HT-29 (cell line): ENCODE results near the gene CASP3. TPM values are rescaled to one million over a fixed set of nuclear protein-coding genes. Genes with fewer than 3 reads are reported as not detected.
"Not testable (repeated sequence)": the region's sequence is repeated elsewhere in the genome, so short reads cannot be mapped to it uniquely, and the experiment has no call there.

ENCODE experiments used
- DNase-seq: peaks from one replicate; pipeline ENCODE4 v3.0.0-alpha.2; 2015; ENCODE audit warnings: low spot score
- total RNA-seq: library from RNA; depleted of rRNA; stranded (reverse); fragments of >200 nt; shearing (Covaris generic); gene quantifications from 2 replicates; pipeline ENCODE4 v1.2.3, GENCODE V29; 2014

CASP3 gene
- total RNA-seq, 1 experiment from 2014 or later = 5.8 TPM

GRCh38 chr4:184664445-184665210 is 15.4 kb upstream of the CASP3 start:
- DNase-seq = no peak

DNA sequence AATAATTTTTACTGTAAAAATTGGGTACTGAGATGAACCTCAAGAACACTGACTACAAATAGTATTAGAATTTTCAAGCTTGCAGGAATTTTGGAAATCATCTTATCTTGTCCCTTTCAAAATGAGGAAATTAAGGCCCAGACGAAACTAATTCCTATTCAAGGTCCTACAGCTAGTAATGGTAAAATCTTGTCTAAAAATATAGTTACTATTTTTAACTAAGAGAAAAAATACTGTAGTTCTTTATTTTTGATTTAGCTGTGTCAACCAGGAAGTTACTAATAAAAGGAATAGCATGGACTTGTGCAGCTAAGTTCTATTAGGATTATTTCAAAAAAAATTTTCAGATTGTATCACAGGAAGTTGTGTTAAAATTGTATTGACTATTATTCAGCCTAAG is 13.0 kb upstream of the CASP3 start:
- DNase-seq = no peak

GRCh38 chr4:184660978-184661377 is 11.7 kb upstream of the CASP3 start:
- DNase-seq = no peak

DNA sequence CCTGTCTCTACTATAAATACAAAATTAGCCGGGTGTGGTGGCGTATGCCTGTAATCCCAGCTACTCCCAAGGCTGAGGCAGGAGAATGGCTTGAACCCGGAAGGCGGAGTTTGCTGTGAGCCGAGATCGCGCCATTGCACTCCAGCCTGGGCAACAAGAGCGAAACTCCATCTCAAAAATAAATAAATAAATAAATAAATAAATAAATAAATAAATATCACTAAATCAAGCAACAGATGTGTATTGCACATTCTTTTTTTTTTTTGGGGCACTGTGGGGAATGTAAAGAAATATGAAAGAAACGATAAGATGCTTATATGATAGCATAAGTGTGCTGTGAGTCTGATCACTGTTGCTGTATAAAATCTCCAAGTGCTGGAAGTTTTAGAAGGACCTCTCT is 8.6 kb upstream of the CASP3 start:
- DNase-seq = not testable (repeated sequence)

DNA sequence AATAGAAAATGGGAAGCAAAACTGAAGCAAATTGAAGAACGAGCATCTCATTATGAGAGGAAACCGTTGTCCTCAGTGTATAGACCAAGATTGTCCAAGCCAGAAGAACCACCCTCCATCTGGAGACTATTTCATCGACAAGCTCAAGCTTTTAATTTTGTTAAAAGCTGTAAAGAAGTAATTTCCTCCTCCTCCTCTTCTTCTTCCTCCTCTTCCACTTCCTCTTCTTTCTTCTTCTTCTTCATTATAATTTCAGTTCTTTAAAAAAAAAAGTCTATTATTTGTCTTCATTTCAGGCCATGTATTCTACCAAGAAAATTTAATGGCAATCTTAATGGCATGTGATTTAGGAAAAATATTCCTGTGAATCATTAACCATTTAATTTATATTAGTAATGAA is 7.9 kb upstream of the CASP3 start:
- no peak for DNase-seq

DNA sequence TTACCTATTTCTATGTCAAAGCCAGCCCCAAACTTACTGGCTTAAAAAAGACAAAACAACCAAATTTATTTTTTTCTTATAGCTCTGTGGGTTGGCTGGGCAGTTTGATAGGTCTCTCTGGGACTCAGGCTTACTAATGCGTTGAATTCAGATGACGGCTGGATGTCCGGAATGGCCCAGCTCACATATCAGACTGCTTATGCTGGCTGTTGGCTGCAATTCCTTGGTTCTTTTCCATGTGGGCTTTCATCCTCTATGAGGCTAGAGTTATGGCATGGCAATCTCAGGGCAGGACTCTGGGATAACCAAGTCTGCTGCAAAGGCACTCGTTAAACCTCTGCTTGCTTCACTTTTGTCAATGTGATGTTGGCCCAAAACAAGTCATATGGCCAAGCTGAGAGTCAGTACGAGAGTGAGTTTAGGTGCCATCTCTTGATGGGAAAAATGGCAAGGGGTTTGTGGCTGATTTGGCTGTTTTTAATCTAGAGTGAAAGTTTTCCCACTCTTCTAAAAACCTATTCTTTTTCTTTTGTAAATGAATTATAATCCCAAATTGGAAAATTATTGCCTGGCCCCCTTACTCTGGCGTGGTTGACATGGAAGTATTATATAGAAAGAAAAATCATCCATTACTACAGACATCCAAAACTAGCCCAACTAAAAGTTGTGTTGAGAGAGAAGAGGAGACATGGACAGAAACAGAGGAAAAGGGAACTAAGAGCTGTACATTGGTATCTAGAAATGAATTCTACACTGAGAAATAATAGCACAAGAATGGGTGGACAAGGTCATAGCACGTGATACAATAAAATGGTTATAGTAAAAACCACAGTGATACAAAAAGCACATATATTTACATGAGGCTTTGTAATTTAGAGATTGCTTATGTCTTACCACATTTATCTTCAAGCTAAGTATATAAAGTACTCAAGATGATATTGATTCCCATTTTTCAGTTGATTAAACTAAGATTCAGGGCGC is 6.9 kb upstream of the CASP3 start:
- no peak for DNase-seq

GRCh38 chr4:184653650-184654049 is 4.4 kb upstream of the CASP3 start:
- DNase-seq = no peak

- not testable (repeated sequence) for DNase-seq
These were observed 3.4 kb upstream of the CASP3 start for GRCh38 chr4:184652681-184653080.

DNA sequence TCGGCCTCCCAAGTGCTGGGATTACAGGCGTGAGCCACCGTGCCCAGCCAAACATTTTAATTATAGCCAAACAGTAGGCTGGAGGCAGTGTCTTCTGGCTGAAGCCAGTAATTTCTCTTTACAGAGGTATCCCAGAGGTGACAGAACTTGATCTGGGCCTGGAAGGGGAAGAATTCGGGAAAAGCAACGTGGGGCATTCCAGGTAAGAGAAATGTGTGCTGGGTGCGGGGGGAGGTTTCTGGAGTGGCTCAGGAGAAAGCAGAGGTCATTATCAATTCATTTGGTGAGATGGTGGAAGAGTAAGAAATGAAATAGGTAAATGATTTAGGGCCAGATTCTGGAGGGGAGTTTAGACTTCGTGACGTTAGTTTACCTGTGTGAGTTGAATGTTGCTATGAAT is 2.7 kb upstream of the CASP3 start:
- no peak for DNase-seq

DNA sequence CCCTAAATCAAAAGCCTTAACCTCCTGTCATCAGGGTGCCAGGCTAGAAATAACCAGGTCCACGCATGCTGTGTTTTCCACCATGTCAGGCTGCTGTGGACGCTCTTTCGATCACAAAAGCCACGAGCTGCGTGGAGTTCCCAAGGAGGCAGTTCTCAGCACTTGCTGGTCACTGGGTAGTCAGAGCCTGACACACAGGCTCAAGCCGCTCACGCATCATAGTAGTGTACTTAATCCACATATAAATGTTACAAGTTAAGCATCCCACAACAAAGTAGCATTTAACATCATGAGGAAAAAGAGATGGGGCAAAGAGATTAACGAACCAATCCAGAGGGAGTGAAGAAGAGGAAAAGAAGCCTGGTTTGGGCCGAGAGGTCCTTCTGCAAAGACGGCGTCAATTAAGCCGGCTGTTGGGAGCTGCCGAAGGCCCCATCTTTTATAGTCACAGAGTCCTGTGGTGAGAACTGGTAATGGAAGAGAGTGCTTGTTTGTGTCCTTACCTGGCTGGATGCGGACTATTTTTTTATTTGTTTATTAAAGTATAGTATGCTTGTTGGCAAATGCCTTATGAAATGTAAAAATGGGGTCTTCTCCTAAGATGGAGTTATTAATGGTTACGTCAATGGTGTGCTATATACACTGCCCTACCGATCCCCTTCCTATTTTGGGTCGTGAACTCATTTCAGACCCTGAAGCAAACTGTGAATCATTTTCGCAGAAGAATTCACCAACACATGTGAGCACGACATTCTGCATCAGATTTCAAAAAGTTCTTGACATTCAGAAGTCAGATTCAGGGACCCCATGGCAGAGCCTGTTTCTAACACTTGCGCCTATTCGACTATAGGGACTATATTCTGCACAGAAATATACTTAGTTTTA is 966 bp upstream of the CASP3 start:
- DNase-seq = peak; percentile 46

GRCh38 chr4:184648313-184649025 is 778 bp downstream of the CASP3 start:
- DNase-seq = peak; percentile 50

- DNase-seq = peak; percentile 42
These were observed 1.3 kb downstream of the CASP3 start for GRCh38 chr4:184648054-184648312.

- DNase-seq = no peak
These were observed 1.8 kb downstream of the CASP3 start for GRCh38 chr4:184647266-184648053.

DNA sequence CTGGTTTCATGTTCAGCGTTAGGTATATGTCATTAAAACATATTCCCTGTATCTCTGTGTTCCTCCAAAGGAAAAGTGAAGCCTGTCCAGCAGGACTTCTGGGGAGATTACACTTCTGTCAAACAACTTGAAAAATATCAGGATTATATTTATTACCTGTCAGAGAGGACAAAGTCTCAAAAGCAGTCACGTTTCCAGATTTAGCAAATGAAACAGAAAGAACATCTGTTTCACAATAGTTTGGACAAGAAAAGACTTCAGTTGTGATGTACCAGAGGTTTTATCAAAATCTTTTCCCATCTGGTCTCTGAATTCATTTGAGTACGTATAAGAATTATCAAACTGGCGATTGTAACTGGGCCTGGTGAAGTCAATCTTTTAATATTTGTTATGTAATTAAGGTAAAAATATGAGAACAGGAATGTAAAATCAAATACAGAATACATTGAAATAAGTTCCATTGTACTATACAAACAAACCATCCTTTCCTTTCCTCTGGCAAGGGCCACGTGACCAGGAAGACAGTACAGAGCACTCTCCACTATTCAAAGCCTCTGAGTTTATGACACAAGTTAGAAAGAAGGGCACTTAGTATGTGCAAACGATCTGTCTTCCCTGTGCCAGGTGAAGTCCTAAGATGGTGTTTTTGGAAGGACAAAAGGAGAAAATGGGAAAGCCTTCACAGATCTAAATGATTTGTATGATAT is 3.2 kb downstream of the CASP3 start:
- DNase-seq = no peak

DNA sequence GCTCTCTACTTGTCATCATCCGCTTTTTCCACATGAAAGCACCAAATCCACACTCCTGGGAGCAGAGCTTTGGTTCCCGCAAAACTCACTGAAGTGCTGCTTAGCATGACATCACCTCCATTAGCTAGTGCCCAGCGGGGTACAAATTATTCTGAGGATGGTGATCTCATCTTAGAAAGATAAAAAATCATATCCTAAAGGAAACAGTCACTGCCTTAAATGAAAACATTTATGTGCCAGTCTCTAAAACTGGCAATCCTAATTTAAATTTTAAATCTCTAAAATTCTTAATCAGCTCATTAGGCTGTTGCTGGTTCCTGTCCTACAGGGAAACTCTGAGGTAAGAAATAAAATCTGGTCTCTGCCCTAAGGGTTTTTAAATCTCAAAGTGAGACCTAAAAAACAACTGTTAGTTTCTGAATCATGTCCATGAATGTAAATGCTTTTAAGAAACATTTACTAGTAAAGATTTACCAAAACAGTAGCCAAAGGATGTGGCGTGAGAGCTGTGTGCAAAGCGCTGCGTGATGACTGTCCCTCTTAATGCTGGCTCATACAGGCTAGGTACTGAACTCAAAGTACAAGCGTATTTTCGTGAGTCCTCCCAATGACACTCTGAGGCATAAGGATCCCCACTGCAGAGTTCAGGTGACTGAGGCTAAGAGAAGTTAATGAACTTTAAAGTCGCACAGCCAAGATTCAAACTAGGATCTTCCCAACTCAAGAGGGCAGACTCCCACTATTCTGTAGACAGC is 4.5 kb downstream of the CASP3 start:
- no peak for DNase-seq

GRCh38 chr4:184643731-184644130 is 5.5 kb downstream of the CASP3 start:
- DNase-seq = no peak

DNA sequence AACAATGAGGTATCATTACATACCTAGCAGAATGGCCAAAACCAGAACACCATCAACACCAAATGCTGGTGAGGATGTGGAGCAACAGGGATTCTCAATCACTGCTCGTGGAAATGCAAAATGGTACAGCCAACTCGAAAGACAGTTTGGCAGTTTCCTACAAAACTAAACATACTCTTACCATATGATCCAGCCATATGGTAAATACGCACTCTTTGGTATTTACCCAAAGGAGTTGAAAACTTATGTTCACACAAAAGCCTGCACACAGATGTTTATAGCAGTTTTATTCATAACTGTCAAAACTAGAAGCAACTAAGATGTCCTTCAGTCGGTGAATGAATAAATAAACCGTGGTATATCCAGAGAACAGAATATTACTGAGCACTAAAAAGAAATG is 7.8 kb downstream of the CASP3 start:
- DNase-seq = no peak

- no peak for DNase-seq
These were observed 8.2 kb downstream of the CASP3 start for GRCh38 chr4:184641022-184641421.

- no peak for DNase-seq
These were observed 12.3 kb downstream of the CASP3 start for GRCh38 chr4:184636897-184637296.
